Choroid plexus epithelial cell (primary cell): Measurements from ENCODE around the gene LRRC8D.

ENCODE experiments used
- DNase-seq: peaks from one replicate; pipeline ENCODE4 v3.0.0-alpha.2; 2010; ENCODE audit warnings: low read depth
- H3K4me3 ChIP-seq: 2 replicates; pipeline ENCODE4 v1.5.1; 2011; ENCODE audit warnings: low read depth, mild to moderate bottlenecking, control low read depth, low read length, moderate library complexity
- TF ChIP-seq, protein P1 (sequence below): conservative IDR thresholded peaks from 2 replicates; pipeline ENCODE4 v1.5.1; 2011; ENCODE audit warnings: low read depth, mild to moderate bottlenecking, control low read depth, inconsistent platforms, low read length, moderate library complexity

Gene LRRC8D

DNA sequence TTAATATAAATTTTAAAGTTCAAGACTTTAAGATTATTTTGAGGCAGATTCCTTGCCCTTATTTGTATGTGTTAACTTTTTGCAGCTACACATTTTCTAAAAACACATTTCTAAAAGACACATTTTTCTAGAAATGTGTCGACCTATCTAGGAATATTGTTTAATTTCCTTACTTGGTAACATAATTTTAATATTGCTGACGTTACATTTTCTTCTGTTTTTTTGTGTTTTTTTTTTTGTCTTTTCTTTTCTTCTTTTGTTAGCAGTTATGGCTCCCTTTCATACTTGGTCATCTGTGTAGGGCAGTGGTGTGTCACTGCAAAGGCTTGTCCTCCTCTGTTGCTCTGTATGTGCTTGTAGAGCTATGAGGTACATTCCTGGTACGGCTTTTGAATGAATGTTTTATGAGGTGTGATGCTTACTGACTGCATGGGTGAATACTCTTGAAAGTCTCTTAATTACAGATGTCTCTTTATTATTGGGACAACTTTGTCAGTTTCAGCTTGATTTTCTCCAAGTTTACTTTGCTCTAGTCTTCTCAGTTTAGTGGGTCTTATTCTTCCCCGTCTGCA, 30.1 kb downstream of the LRRC8D start:
- no peak overlapping the region for H3K4me3 ChIP-seq
- TF ChIP-seq, protein P1, sequence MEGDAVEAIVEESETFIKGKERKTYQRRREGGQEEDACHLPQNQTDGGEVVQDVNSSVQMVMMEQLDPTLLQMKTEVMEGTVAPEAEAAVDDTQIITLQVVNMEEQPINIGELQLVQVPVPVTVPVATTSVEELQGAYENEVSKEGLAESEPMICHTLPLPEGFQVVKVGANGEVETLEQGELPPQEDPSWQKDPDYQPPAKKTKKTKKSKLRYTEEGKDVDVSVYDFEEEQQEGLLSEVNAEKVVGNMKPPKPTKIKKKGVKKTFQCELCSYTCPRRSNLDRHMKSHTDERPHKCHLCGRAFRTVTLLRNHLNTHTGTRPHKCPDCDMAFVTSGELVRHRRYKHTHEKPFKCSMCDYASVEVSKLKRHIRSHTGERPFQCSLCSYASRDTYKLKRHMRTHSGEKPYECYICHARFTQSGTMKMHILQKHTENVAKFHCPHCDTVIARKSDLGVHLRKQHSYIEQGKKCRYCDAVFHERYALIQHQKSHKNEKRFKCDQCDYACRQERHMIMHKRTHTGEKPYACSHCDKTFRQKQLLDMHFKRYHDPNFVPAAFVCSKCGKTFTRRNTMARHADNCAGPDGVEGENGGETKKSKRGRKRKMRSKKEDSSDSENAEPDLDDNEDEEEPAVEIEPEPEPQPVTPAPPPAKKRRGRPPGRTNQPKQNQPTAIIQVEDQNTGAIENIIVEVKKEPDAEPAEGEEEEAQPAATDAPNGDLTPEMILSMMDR, result no peak
- DNase-seq, result no peak

DNA sequence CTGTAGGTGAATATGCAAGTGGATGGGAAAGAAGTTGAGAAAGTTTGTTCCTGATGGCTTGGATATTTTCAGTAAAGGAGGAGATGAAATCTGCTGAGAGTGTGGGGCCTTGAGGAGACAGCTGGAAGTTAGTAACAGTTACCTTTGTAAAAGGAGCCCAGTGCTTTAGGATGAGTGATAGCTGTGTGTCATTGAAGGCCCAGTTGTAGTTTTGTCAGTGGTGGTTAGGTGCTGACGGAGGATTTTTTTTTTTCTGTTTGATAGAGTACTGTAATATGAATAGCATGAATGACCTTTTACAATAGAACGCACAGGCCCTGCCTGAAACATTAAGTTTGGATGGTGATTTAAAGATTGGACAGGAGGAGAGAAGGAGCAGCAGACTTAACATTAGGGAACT, 33.3 kb downstream of the LRRC8D start:
- H3K4me3 ChIP-seq, result no peak overlapping the region
- TF ChIP-seq, protein P1, result no peak
- DNase-seq, result no peak

DNA sequence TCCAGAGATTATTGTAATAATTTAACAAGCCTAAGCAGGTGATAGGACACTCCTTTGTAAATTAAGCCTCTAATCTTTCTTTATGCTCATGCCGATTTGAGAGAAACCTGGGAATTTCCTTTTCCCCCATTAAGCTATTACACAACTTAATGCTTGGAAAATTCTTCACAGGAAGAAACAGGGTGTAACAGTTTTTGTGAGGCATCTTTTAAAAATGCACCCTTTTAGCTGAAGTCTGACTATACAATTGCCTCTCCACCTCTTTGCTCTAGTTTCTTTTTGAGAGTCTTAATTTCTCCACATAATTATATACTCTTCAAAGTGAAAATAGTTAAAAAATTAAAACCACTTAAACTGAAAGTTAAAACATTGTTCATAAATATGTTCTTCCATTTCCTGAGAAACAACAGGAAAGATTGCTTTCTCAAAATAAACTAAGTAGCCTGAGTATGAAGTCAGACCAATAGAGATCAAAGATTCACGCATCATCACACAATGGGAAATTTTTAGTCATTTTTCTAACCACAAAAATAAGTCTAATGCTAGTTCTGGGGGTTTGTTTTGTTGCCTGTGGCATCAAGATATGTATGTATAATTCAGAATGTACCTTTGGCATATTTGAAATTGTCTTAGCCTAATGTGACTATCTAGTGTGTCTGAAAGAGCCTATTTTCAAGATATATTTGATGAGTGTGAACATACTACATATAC, 34.7 kb downstream of the LRRC8D start:
- DNase-seq, result peak; percentile 60
- no peak overlapping the region for H3K4me3 ChIP-seq

DNA sequence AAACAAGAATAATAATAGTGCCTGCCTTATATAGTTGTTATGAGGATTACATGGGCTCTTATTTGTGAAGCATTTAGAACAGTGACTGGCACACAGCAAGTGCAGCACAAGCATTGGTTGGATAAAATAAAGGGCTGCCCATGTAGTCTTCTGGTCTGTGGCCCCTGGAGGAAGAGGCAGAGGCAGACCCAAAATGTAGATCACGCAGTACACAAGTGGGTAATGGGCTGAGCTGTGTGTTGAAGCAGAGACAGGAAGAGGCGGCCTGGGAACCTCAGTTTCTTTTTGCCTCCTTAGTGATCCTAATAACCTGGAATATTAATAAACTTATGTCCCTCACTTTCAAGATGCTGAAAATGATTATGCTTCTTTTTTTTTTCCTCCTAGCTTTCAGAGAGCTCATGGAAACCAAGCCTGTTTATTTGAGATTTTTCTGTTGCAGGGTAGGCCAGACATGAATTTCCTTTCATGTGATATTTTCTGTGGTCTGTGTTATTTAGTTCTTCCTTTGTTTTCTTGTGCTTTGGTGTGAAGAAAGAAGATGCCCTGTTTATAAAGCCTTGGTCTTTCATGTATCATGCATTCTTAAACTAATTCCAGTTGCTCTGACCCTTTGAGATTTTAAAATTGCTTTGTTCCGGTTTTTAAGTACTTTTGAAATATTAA, 42.5 kb downstream of the LRRC8D start:
- H3K4me3 ChIP-seq, result no peak overlapping the region
- TF ChIP-seq, protein P1, result no peak
- DNase-seq, result no peak

More for the DNA sequence above, 34.7 kb downstream of the LRRC8D start:
- TF ChIP-seq, protein P1, result no peak

DNA sequence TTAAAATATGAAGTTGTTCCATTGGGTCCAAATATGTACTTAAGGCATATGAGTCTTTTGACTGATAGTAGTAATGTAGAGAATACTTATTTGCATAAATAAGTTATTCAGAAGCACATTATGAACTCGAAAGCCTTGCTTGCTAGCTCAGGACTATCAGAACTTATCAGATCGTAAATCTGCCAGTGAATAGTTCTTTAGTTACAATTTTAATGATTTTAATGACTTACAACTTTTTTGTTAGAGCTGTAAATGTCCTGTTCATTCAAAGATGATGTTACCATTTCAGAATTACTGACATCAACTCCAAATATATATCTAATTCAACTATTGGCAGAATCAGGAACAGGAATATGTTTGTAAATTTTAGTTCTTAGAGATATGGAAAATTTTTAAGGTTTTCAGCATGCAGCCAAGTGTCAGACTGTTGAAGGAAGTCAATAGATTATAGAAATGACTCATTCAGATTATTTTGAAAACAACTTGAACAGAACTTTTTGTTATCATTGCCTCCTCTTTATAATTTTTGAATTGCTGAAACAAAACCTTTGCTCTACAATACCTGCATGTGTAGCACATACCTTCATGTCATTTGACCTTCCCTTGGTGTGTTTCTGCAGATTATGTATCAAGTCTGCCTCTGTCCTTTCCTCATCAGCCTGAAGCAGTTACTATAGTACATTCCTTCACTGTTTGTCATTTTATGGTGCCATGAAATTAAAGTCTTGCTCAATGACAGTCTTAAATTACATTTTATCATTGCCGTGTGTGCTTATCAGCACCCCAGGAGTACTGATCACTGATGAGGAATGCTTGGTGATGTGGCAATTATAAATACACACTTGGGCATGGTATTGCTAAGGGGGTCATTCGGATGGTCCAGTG, 44.9 kb downstream of the LRRC8D start:
- no peak overlapping the region for H3K4me3 ChIP-seq
- peak; percentile 76 for DNase-seq
- TF ChIP-seq, protein P1, result no peak

DNA sequence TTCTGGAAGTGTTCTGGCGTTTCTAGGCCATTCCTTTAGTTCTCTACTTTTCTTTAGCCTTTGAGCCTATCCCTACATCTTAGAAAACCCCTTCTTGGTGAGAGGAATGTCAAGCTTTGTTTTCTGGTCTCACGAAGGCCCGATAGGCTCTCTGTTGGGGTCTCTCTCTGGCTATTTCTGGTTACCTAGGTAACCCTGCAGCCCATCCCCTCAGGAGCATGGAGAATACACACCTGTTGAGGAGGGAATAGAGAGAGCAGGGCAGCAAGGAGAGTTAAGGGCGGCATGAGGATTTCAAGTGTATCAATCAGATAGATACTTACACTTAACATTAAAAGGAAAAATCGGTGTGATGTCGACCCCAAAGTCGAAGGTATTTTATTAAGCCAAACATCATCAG, 45.7 kb downstream of the LRRC8D start:
- DNase-seq, result no peak
- no peak overlapping the region for H3K4me3 ChIP-seq
- TF ChIP-seq, protein P1, result no peak
